ENCODE measurements around the gene PFKFB3.
"Not testable (repeated sequence)": the region's sequence is repeated elsewhere in the genome, so short reads cannot be mapped to it uniquely, and the experiment has no call there.

The PFKFB3 gene

DNA sequence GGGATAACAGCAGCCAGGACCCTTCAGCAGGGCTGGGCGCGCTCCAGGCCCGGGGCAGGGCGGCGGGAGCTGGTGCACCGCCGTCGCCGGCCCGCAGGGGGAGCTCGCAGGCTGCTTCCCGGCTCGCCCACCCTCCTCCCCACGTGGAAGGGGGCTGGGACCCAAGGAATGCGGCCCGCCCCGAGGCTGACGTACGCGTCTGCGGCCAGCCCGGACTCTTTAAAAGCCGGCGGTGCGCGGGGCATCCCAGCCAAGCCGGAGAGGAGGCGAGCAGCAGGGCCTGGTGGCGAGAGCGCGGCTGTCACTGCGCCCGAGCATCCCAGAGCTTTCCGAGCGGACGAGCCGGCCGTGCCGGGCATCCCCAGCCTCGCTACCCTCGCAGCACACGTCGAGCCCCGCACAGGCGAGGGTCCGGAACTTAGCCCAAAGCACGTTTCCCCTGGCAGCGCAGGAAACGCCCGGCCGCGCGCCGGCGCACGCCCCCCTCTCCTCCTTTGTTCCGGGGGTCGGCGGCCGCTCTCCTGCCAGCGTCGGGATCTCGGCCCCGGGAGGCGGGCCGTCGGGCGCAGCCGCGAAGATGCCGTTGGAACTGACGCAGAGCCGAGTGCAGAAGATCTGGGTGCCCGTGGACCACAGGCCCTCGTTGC, at the start of gene PFKFB3:
TSS of gene PFKFB3 (plus strand) at position 249 of the 647 bp plus-strand sequence. CDS start at position 578, 329 bp downstream.
- DNase-seq, result peak; percentile 94

DNA sequence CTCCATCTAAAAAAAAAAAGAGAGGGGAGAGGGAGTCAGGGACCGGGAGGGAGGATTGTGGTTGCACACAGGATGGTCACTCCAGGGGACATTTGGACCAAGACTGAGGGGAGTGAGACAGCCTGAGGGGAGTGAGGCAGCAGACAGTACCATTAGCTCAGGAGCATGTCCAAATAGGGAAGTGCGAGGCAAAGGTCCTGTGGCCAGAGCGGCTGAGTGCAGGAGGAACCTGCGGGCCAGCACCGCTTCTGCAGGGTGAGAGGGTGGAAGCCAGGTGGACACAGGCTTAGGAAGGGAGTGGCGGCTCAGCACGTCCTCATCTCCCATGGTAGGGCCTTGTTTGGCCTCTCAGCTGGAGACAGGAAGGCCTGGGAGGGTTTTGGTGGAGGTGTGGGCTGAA, 48.9 kb upstream of the PFKFB3 start:
- DNase-seq, result no peak

DNA sequence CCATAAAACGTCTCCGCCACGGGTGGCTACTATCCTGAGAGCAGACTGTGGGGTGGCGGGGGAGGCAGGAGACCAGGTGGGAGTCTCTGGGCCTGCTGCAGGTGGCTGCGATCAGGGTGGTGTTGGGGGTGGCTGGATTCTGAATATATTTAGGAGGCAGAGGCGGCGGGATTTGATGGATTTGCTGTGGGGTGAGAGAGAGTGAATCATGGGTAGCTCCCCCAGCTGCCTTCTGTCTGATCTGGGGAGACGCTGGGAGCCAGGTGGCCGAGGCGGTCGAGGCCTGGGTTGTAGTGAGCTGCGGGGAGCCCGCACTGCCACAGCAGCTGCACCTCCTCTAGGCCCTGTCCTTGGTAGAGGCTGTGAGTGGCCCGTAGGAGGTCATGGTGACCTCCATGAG, 48.2 kb upstream of the PFKFB3 start:
- no peak for DNase-seq

DNA sequence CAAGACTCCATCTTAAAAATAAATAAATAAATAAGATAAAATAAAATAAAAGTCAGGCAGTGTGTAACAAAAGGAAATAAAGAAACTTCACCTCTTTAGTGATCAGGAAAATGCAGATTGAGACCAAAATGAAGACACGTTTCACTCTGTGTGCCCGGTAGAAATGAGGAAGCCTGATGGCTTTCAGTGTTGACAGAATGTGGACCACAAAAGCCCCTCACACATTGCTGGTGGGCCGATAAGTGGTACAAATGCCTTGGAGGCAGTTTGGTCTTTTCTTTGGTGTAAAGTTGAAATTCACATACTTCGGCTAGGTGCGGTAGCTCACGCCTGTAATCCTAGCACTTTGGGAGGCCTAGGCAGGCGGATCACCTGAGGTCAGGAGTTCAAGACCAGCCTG, 44.5 kb upstream of the PFKFB3 start:
- DNase-seq, result no peak

DNA sequence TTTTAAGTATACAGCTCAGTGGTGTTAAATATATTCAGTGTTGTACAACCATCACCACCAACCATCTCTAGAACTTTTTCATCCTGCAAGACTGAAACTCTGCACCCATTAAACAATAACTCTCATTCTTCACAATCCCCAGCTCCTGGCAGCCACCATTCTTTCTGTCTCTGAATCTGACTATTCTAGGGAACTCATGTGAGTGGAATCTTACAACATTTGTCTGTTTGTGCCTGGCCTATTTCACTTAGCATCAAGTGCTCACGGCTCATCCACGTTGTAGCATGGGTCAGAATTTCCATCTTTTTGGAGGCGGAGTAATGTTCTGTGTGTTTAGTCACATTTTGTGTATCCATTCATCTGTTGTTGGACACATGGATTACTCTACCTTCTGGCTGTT, 40.8 kb upstream of the PFKFB3 start:
- no peak for DNase-seq

DNA sequence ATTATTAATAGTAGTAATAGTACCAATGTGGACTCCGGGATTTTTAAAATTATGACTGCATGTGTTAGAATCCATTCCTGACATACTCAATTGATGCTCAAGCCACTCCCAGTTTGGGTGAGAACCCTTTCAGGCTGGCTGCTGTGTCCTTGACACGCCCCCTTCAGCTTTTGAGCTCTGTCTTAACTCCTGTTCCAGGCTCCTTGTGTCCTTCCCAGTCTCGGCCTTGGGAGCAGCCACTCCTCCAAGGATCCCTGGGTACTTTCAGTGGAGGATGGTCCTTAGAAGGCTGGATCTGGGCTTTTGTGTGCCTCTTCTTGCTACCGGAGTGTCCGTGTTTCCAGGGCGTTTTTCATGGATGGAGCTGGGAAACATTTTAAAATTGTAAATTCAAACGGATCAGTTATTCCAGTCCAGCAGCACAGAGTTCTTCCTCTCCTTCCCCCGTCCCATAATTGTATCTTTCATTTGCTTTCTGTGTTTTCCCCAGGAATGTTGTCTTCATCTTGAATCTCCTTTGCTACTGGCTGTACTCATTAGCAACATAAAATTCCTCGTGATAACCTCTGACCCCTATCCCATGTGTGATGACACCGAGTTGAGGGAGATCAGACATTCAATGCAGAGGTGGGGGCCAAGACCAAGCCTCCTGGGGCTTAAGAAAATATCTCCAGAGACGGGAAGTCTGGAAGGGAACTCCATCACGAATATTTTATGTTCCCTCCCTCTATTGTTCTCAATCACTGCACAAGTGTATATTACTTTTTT, 40.0 kb upstream of the PFKFB3 start:
- DNase-seq, result peak; percentile 39

DNA sequence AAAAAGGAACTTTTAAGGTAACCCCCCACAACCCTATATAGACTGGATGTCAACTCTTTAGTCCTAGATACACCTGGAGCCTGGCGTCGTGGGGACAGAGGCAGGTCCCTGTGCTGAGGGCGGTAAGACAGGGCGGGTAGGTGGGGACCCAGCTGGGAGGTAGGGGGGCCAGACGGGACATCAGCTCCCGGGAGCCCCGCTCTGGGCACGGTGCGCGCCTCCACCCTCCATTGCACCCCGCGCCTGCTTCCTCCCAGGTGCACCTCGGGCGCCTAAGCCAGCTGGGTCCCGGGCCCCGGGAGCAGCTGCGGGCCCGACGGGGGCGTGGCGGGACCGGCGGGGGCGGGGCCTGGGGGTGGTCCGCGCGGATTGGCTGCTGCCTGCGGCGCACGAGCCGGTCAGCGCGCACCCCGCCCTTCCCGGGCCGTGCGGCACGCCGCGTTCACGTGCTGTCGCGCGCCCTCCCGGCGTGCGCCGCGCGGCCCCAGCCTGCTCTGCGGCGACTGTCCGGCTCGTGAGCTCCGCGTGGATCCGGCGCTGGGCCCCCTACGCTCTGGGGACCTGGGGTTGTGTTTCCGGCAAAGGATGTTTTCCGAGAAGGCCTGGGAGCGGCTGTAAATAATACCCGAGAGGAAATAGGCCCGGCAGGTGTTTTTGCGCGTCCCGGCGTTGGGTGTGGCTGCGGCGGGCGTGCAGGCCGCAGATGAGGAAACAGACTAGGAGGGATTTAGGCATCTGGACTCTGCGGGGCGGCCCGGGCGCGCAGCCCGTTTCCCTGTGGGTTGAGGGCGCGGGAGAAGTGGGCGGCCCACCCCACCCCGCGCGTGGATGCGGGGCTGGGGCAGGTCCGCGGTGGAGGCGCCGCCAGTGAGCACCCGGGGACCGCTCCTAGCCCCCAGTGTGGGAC, 39.1 kb upstream of the PFKFB3 start:
- DNase-seq, result peak; percentile 86

DNA sequence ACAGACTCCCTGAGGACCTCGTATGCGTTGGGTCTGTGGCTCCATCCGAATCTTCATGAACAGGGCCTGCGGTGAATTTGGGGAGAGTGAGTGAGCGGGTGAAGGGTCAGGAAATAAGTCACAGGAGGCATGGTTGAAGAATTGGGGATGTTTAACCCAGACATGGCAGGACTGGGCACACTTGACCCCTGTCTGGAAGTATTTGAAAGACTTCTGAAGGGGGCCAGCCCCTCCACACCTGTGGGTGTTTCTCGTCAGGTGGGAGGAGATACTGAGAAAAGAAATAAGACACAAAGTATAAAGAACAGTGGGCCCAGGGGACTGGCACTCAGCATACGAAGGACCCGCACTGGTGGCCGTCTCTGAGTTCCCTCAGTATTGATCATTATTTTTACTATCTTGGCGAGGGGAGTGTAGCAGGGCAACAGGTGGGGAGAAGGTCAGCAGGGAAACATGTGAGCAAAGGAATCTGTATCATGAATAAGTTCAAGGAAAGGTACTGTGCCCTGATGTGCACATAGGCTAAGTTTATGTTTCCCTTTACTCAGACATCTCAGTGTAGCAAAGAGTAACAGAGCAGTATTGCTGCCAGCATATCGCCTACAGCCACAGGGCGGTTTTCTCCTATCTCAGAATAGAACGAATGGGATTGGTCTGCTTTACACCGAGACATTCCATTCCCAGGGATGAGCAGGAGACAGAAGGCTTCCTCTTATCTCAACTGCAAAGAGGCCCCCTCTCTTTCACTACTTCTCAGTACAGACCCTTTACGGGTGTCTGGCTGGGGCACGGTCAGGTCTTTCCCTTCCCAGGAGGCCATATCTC, 38.2 kb upstream of the PFKFB3 start:
- DNase-seq, result no peak

DNA sequence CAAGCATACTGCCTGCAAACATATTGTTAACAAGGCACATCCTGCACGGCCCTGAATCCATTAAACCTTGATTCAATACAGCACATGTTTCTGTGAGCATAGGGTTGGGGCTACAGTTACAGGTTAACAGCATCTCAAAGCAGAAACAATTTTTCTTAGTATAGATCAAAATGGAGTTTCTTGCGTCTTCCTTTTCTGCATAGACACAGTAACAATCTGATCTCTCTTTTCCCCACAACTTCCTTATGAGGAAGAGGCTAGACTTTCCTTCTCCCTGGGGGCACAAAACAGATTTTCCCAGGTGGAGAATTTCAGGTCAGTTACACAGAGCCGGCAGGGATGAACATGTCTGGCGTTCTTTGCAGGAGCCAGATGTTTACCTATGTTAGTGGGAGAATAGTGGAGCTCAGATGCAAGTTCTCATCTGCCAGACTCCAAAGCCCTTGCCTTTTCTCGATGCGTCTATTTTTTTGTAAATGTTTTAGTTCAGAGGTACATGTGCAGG, 37.5 kb upstream of the PFKFB3 start:
- DNase-seq, result no peak

DNA sequence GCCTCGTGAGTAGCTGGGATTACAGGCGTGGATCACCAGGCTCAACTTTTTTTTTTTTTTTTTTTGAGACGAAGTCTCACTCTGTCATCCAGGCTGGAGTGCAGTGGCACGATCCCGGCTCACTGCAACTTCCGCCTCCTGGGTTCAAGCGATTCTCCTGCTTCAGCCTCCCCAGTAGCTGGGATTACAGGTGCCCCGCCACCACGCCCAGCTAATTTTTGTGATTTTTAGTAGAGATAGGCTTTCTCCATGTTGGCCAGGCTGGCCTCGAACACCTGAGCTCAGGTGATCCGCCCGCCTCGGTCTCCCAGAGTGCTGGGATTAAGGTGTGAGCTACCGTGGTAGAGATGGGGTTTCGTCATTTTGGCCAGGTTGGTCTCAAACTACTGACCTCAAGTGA, 36.8 kb upstream of the PFKFB3 start:
- DNase-seq, result not testable (repeated sequence)

DNA sequence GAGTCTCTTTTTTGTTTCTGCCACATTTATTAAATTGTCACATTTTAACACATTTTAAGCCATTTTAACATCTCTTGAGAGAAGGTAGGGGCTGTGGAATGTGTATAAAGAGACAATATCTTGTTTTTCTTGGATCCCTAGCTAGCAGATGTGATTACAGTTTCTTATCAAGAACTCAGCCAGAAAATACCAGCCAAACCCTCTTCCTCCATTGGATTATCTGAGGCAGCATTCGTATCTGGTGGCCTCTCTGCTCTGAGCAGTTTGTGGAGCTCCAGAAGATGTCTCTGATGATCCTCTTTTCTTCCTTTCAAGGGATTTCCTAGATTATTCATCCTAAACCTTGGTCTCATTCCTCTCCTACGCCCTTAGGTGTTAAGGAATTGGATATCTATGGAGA, 35.3 kb upstream of the PFKFB3 start:
- no peak for DNase-seq

DNA sequence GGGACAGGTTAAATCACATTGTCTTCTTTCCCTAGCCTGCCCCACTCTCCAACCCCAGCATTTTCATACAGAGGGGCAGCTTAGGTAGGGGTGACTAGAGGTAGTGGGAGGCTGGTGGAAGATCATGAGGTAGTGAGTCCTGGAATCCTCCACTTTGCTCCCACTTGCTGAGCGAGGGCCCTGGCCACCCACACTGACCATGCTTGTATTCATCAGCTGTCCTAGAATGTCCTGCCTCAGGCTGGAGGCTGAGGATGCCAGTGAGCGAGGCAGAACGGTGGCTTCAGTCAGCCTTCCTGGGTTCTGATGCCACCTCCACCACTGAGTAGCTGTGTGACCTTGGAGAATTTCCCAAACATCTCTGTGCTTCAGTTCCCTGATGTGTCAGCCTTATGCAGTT, 34.6 kb upstream of the PFKFB3 start:
- DNase-seq, result no peak

DNA sequence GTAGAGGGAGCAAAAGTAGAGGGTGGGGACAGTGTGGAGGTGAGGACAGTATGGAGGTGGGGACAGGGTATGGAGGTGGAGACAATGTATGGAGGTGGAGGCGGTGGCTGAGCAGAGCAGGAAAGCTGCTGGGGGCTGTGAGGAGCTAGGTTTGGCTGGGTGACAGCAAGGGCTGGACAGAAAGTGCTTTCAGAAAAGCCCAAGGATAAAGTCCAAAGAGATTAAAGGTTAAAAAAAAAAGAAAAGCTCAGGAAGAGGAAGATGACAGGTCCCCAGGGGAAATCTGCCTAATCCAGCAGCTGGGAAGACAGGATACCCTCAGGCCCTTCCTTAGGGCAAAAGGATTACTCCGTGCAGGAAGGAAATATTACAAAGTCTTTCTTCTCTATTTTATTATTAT, 32.1 kb upstream of the PFKFB3 start:
- peak; percentile 28 for DNase-seq

DNA sequence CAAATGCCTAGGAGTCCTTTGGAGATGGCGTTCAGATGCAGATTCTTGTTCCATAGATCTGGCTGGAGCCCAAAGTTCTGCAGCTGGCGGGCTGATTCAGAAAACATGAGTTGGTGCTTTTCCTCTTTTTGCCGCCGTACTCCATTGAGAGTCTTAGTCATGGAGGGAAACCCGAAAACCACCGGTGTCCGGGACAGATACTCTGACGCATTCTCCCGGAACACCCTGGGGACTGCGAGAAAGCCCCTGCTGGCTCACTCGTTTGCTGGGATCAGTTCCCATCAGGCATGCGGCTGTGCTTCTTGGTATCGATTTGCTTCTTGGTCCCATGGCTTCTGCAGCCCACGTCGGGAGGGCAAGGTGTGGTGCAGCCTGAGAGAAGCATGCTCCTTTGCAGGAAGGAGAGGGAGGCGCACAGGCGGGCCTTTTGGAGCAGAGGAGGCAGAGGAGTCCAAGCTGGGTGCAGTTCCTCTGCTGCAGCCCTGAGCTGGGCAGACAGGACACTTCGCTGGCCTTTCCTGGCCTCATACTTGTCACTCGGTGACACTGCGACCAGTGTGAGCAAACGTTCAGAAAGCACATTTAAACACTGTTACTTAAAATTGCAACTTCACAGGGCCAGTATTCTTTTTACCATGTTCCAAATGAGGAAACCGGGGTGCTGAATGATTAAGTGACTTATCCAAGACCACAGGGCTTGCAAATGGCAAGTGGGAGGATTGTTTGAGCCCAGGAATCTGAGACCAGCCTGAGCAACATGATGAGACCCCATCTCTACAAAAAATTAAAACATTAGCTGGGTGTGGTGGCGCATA, 30.6 kb upstream of the PFKFB3 start:
- DNase-seq, result peak; percentile 96

DNA sequence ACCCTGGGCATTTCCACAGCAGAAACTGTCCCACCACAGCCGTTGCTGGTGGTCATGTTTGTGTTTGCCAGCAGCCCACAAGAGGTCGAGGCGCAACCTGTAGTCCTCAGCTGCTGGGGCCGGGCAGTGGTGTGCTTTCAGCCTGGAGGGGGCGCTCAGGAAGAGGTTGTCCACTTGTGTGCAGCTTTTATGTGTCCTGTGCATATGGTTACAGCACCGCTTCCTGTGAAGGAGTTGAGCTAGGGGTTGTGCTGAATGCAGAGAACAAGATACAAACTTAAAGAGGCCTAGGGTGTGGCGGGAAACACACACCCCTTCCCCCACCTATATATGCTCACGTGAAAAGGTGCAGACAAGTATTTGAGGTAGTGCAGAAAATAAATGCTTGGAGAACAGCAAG, 29.5 kb upstream of the PFKFB3 start:
- DNase-seq, result no peak

DNA sequence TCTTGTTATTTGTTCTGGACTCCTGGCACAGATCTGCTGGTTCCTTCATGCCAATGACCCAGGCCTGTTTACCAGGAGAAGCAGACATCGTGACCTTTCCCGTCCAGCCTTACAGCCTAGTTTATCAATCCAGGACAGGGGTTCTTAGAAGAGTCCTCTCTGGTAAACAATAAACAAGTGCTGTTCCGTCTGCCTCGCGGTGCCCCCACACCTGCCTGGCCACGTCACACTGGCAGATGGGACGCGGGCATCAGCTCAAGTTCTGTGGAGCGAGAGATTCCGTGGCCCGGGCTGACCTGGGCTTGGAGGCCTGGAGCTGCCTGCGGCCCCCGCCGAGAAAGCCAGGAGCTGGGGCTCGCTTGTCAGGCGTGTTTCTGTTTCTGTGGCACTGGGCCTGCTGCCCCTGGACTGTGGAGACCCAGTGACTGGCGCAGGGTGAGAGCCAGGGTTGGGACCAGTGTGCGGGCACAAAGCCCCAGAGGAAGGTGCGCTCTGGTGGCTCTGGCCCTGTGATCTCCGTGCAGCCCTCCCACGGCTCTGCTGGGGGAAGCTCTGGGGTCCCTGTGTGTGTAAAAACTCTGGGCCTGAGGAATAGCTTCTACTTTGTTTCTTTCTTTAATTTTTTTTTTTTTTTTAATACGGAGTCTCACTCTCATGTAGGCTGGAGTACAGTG, 28.4 kb upstream of the PFKFB3 start:
- no peak for DNase-seq

DNA sequence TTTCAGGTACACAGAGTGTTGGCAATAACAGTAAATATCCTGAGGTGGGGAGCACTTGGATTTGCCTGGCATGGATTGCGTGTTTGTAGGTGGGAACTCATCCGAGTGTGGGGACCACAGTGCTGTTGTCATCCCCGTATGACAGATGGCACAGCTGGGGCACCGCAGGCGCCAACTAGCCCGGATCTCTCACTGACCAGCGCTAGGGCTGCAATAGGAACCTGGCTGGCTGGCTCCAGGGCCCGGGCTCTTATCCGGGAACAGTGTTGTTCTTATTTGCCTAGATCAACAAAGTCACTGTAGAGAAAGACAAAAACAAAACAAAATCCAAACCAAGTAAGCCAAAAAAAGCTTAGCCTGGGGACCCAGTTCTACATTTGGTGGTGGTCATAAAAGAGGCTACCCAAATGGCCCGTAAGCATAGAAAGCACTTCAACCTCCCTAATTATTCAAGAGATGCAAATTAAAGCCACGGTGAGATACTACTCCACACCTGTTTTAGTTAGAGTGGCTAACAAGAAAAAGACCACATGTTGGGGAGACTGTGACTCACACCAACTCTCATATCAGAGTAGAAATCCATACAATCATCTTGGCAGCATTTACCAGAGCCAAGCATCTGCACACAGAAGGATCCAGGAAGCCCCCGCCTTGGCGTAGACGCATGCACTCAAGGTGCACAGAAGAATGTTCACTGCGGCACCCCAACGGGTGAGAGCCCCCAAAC, 27.2 kb upstream of the PFKFB3 start:
- no peak for DNase-seq

DNA sequence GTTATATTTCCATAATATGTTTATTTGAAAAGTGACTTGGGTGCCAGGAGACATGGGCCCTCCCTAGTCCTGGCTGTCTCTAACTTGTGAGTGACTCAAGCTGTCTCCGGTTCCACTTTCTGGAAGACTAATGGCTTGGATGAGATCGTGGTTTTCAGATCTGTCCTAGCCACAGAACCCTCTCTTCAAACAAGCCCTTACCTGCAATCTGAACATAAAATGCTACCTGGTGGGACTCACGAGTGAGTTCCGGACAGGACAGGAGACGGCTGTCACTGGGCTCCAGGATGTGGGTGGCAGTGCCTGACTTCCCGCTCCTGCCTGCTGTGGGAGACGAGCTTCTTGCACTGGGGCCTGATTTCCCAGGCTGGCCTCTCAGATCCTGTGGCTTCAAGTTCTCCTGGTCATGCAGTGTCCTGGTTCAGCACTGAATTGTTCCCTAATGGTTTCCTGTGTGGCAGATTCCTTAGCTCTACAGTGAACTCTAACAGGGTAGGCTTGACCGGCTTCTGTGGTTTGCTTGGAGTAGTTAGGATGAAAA, 26.0 kb upstream of the PFKFB3 start:
- no peak for DNase-seq

DNA sequence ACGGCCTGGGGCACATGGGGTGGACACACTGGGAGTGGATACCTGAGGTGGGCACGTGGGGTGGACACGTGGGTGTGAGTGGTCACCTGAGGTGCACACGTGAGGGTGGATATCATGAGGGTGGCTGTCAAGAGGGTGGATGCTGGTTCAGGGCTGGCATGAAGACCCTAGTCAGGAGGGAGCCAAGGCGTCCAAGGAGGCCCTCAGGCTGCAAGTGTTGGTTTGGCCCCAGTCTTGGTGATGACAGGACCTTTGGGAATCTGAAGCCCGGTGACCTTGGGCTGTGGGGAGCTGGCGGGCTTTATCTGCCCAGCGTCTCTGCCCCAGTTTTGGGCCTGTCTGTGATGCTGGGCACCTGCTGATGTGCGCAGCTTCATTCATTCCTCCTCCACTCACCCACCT, 24.9 kb upstream of the PFKFB3 start:
- no peak for DNase-seq

DNA sequence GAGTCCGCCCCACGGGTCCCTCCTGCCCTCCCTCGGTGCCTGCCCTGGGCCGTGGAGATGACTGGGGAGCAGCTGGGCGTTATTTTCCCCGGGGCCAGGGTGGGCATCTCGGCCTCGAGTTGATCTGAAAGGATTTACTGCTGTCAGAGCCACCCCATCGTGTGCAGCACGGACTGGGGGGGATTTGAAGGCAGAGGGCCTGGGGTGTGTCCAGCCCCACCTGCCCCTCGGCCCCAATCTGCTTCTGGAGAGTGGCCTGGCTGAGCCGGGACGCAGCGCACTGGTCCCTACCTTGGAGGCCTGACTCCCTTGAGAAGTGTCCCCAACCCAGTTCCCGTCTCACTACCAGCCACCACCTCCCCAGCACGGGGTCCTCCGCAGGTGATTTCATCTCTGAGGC, 24.2 kb upstream of the PFKFB3 start:
- no peak for DNase-seq
